Astrocyte of the cerebellum (primary cell): ENCODE measurements around the gene RAP1GAP.

ENCODE experiments used
- DNase-seq: peaks from one replicate; pipeline ENCODE4 v3.0.0-alpha.2; 2011; ENCODE audit warnings: low read depth
- H3K4me3 ChIP-seq: 2 replicates; pipeline ENCODE4 v1.5.1; 2011; ENCODE audit warnings: mild to moderate bottlenecking, low read depth, low read length, moderate library complexity
- CTCF ChIP-seq: IDR thresholded peaks from 2 replicates; pipeline ENCODE4 v1.5.1; 2012; ENCODE audit warnings: low read length, low read depth, moderate library complexity, mild to moderate bottlenecking; ENCODE audit errors: missing control alignments
- in situ Hi-C: cut with HindIII; loops from 2 replicates; pipeline ENCODE4 v1.10.0; 2017; ENCODE audit warnings: low sequenced_read_pairs

RAP1GAP gene

GRCh38 chr1:21666576-21667320, 2.4 kb downstream of the RAP1GAP start:
- DNase-seq, result no peak
- no peak overlapping the region for H3K4me3 ChIP-seq
- no peak for TF ChIP-seq CTCF
- in situ Hi-C loops, result no loop called here

- DNase-seq, result no peak
- in situ Hi-C loops, result no loop called here
- no peak for TF ChIP-seq CTCF
- no peak overlapping the region for H3K4me3 ChIP-seq
Measured at GRCh38 chr1:21665711-21666575, 3.2 kb downstream of the RAP1GAP start.

GRCh38 chr1:21664806-21665588, 4.2 kb downstream of the RAP1GAP start:
- no peak for DNase-seq
- H3K4me3 ChIP-seq, result no peak overlapping the region
- no peak for TF ChIP-seq CTCF
- in situ Hi-C loops, result loop anchor here (5.0 kb wide), 1 partner anchor 293 kb away; no protein-coding TSS in a partner anchor

GRCh38 chr1:21663951-21664805, 5.0 kb downstream of the RAP1GAP start:
- no peak overlapping the region for H3K4me3 ChIP-seq
- in situ Hi-C loops, result loop anchor here (5.0 kb wide), 1 partner anchor 292 kb away; no protein-coding TSS in a partner anchor
- no peak for DNase-seq
- no peak for TF ChIP-seq CTCF

GRCh38 chr1:21663248-21663950, 5.8 kb downstream of the RAP1GAP start:
- DNase-seq, result no peak
- in situ Hi-C loops, result loop anchor here (5.0 kb wide), 1 partner anchor 291 kb away; no protein-coding TSS in a partner anchor
- no peak for TF ChIP-seq CTCF
- no peak overlapping the region for H3K4me3 ChIP-seq
